GM12878 (cell line): ENCODE data around the gene PRR5. TPM values are rescaled to one million over a fixed set of nuclear protein-coding genes. Genes with fewer than 3 reads are reported as not detected.

Experiments used
- polyA plus RNA-seq, 11 experiments: library from polyadenylated mRNA; depleted of rRNA in 4 of 11; unstranded in 6 of 11; stranded (reverse) in 5 of 11; fragments of >200 nt; fragmentation: Nextera tagmentation in 4 of 11; fragmentation: Illumina TruSeq in 1 of 11; extraction: Ambion mirVana in 4 of 11; extraction: Trizol in 1 of 11; gene quantifications; 1 replicate in 1 of 11; 2 replicates in 10 of 11; pipeline versions ENCODE4 v1.2.1 to v1.2.3, GENCODE V29; 2011 to 2016; ENCODE audit warnings: inconsistent platforms in 2 of 11, missing spikeins in 2 of 11, low read depth in 1 of 11
- total RNA-seq, 4 experiments: library from RNA; depleted of rRNA in 3 of 4; stranded (reverse); fragments of >200 nt in 3 of 4; fragmentation: Illumina TruSeq in 1 of 4; extraction: Trizol in 1 of 4; gene quantifications; 2 replicates each; pipeline versions ENCODE4 v1.2.1 to v1.2.3, GENCODE V29; 2013 to 2021

The PRR5 gene
- total and polyA plus RNA-seq, 10 of the 15 experiments (the other 5 are each of a cell fraction or from before 2014, with no cell fraction given): 0.03 to 9.4 (median 1.5) TPM

Other genes starting within 250 kb of the PRR5 start
- 3.8 and 4.5 TPM in 2 replicates for gene RTL6, start 204.0 kb upstream of the PRR5 start, total RNA-seq (2014; rRNA removed)
- gene RTL6, start 204.0 kb upstream of the PRR5 start, total RNA-seq (2014; rRNA removed; fragmentation: Illumina TruSeq; extraction: Trizol): 2.9 and 3.0 TPM in 2 replicates
- gene RTL6, start 204.0 kb upstream of the PRR5 start, total RNA-seq (2021): 6.3 and 7.1 TPM in 2 replicates
- 0.03 TPM in 2 replicates for gene RTL6, start 204.0 kb upstream of the PRR5 start, polyA plus RNA-seq (2011; rRNA removed)
- gene RTL6, start 204.0 kb upstream of the PRR5 start, polyA plus RNA-seq (2014; fragmentation: Illumina TruSeq; extraction: Trizol): 3.2 and 3.5 TPM in 2 replicates
- 1 to 10 TPM in 1 of 2 experiments, under 1 TPM in 1; 0.86 to 1.4 TPM for gene RTL6, start 204.0 kb upstream of the PRR5 start, polyA plus RNA-seq (2014; fragmentation: Nextera tagmentation; extraction: Ambion mirVana)
- gene RTL6, start 204.0 kb upstream of the PRR5 start, polyA plus RNA-seq (2014; rRNA removed): 3.4 and 4.1 TPM in 2 replicates
- 1 to 10 TPM; 2.4 to 3.3 TPM for gene RTL6, start 204.0 kb upstream of the PRR5 start, polyA plus RNA-seq (2016; fragmentation: Nextera tagmentation; extraction: Ambion mirVana)
- gene ARHGAP8, start 50.4 kb downstream of the PRR5 start, total RNA-seq (2014; rRNA removed): not detected in 2 replicates
- gene ARHGAP8, start 50.4 kb downstream of the PRR5 start, total RNA-seq (2014; rRNA removed; fragmentation: Illumina TruSeq; extraction: Trizol): not detected in 2 replicates
- not detected in 2 replicates for gene ARHGAP8, start 50.4 kb downstream of the PRR5 start, total RNA-seq (2021)
- 0.17 and 0.33 TPM in 2 replicates for gene ARHGAP8, start 50.4 kb downstream of the PRR5 start, polyA plus RNA-seq (2011; rRNA removed)
- not detected in 2 replicates for gene ARHGAP8, start 50.4 kb downstream of the PRR5 start, polyA plus RNA-seq (2014; fragmentation: Illumina TruSeq; extraction: Trizol)
- not detected for gene ARHGAP8, start 50.4 kb downstream of the PRR5 start, polyA plus RNA-seq (2014; fragmentation: Nextera tagmentation; extraction: Ambion mirVana)
- not detected in 2 replicates for gene ARHGAP8, start 50.4 kb downstream of the PRR5 start, polyA plus RNA-seq (2014; rRNA removed)
- not detected for gene ARHGAP8, start 50.4 kb downstream of the PRR5 start, polyA plus RNA-seq (2016; fragmentation: Nextera tagmentation; extraction: Ambion mirVana)